HepG2 (cell line): ENCODE results near the gene SCAANT1. TPM values are rescaled to one million over a fixed set of nuclear protein-coding genes. Genes with fewer than 3 reads are reported as not detected.

Experiments
- BCL6 ChIP-seq: IDR thresholded peaks from 2 replicates; pipeline ENCODE4 v1.6.1; 2016; ENCODE audit warnings: missing genetic modification reagents, missing compliant biosample characterization
- ELF3 ChIP-seq: IDR thresholded peaks from 2 replicates; pipeline ENCODE4 v1.6.1; 2016; ENCODE audit warnings: missing genetic modification reagents, missing compliant biosample characterization
- KDM5B ChIP-seq: sonication (generic); formaldehyde crosslinking; IDR thresholded peaks from 2 replicates; pipeline ENCODE4 v1.4.0; 2020; ENCODE audit warnings: missing genetic modification reagents, mild to moderate bottlenecking, borderline replicate concordance
- MEF2D ChIP-seq: sonication (generic); formaldehyde crosslinking; IDR thresholded peaks from 2 replicates; pipeline ENCODE4 v1.5.1; 2020; ENCODE audit warnings: mild to moderate bottlenecking, missing genetic modification reagents
- NR2F6 ChIP-seq, 2 experiments: IDR thresholded peaks; 2 replicates each; pipeline ENCODE4 v1.6.1; 2016; ENCODE audit warnings: antibody characterized with exemption in 1 of 2, mild to moderate bottlenecking in 1 of 2
- SAP130 ChIP-seq: IDR thresholded peaks from 2 replicates; pipeline ENCODE4 v1.6.1; 2016; ENCODE audit warnings: low read depth
- SYNCRIP ChIP-seq: fragments of 200-400 bp; formaldehyde crosslinking; IDR thresholded peaks from 2 replicates; pipeline ENCODE4 v1.6.1; 2018; ENCODE audit warnings: mild to moderate bottlenecking, low read depth, low read length; ENCODE audit not compliant: insufficient read depth
- ZNF17 ChIP-seq: sonication (generic); formaldehyde crosslinking; IDR thresholded peaks from 2 replicates; pipeline ENCODE4 v1.5.0; 2020; ENCODE audit warnings: mild to moderate bottlenecking, missing genetic modification reagents
- ZNF225 ChIP-seq: sonication (generic); formaldehyde crosslinking; IDR thresholded peaks from 2 replicates; pipeline ENCODE4 v1.4.0; 2020; ENCODE audit warnings: mild to moderate bottlenecking, missing genetic modification reagents
- ZNF556 ChIP-seq: sonication (generic); formaldehyde crosslinking; IDR thresholded peaks from 2 replicates; pipeline ENCODE4 v1.4.0; 2020; ENCODE audit warnings: mild to moderate bottlenecking, missing genetic modification reagents, borderline replicate concordance
- ZNF562 ChIP-seq: sonication (generic); formaldehyde crosslinking; IDR thresholded peaks from 2 replicates; pipeline ENCODE4 v1.8.0; 2022; ENCODE audit warnings: missing genetic modification reagents, borderline replicate concordance
- ZNF660 ChIP-seq: sonication (generic); formaldehyde crosslinking; IDR thresholded peaks from 2 replicates; pipeline ENCODE4 v1.5.1; 2020; ENCODE audit warnings: mild to moderate bottlenecking, low read depth, missing genetic modification reagents, borderline replicate concordance
- ZNF782 ChIP-seq: sonication (generic); formaldehyde crosslinking; IDR thresholded peaks from 2 replicates; pipeline ENCODE4 v1.4.0; 2020; ENCODE audit warnings: missing genetic modification reagents, mild to moderate bottlenecking, borderline replicate concordance
- polyA plus RNA-seq, 8 experiments: library from polyadenylated mRNA; depleted of rRNA in 3 of 8; stranded (reverse) in 7 of 8; unstranded in 1 of 8; fragments of >200 nt; fragmentation: Illumina TruSeq in 4 of 8; extraction: Trizol in 4 of 8; gene quantifications; 2 replicates each; pipeline versions ENCODE4 v1.2.1 to v1.2.3, GENCODE V29; 2011 to 2016; ENCODE audit warnings: low read depth in 4 of 8, missing spikeins in 1 of 8, mixed read lengths in 1 of 8; ENCODE audit not compliant: insufficient read depth in 1 of 8
- total RNA-seq, 5 experiments: library from RNA; depleted of rRNA; stranded (reverse); fragments of >200 nt; fragmentation: Illumina TruSeq; extraction: Trizol; gene quantifications; 2 replicates each; pipeline ENCODE4 v1.2.3, GENCODE V29; 2016; ENCODE audit warnings: low read depth in 1 of 5
- TF ChIP-seq, protein P1 (sequence below): sonication (generic); formaldehyde crosslinking; IDR thresholded peaks from 2 replicates; pipeline ENCODE4 v1.4.0; 2020; ENCODE audit warnings: missing genetic modification reagents
- TF ChIP-seq, protein P2 (sequence below): sonication (generic); formaldehyde crosslinking; IDR thresholded peaks from 2 replicates; pipeline ENCODE4 v1.5.1; 2020; ENCODE audit warnings: missing genetic modification reagents, mild to moderate bottlenecking, borderline replicate concordance
- TF ChIP-seq, protein P3 (sequence below): sonication (generic); formaldehyde crosslinking; IDR thresholded peaks from 2 replicates; pipeline ENCODE4 v1.4.0; 2020; ENCODE audit warnings: mild to moderate bottlenecking, missing genetic modification reagents, borderline replicate concordance
- TF ChIP-seq, protein P4 (sequence below): sonication (generic); formaldehyde crosslinking; IDR thresholded peaks from 2 replicates; pipeline ENCODE4 v1.8.0; 2023; ENCODE audit warnings: mild to moderate bottlenecking, missing genetic modification reagents
- TF ChIP-seq, protein P5 (sequence below): IDR thresholded peaks from 2 replicates; pipeline ENCODE4 v1.6.1; 2016
- TF ChIP-seq, protein P6 (sequence below): sonication (generic); formaldehyde crosslinking; conservative IDR thresholded peaks from 2 replicates; pipeline ENCODE4 v1.4.0; 2020; ENCODE audit warnings: missing genetic modification reagents
- TF ChIP-seq, protein P7 (sequence below): sonication (generic); formaldehyde crosslinking; IDR thresholded peaks from 2 replicates; pipeline ENCODE4 v1.4.0; 2020; ENCODE audit warnings: missing genetic modification reagents

Gene SCAANT1
- total and polyA plus RNA-seq, 2 of the 13 experiments (the other 11 are each of a cell fraction or from before 2014, with no cell fraction given), result not detected

DNA sequence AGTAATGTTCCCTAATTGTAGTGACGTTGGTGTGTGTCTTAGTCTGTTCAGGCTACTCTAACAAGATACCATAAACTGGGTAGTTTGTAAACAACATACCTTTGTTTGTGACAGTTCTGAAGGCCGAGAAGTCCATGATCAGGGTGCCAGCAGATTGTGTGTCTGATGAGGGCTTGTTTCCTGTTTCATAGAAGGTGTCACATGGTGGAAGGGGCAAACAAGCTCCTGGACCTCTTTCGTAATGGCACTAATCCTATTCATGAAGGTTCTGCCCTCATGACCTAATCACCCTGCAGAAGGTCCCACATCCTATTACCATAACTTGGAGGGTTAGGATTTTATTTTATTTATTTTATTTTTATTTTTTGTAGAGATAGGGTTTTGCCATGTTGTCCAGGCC is 37.4 kb downstream of the SCAANT1 start (continued):
- TF ChIP-seq, protein P1, sequence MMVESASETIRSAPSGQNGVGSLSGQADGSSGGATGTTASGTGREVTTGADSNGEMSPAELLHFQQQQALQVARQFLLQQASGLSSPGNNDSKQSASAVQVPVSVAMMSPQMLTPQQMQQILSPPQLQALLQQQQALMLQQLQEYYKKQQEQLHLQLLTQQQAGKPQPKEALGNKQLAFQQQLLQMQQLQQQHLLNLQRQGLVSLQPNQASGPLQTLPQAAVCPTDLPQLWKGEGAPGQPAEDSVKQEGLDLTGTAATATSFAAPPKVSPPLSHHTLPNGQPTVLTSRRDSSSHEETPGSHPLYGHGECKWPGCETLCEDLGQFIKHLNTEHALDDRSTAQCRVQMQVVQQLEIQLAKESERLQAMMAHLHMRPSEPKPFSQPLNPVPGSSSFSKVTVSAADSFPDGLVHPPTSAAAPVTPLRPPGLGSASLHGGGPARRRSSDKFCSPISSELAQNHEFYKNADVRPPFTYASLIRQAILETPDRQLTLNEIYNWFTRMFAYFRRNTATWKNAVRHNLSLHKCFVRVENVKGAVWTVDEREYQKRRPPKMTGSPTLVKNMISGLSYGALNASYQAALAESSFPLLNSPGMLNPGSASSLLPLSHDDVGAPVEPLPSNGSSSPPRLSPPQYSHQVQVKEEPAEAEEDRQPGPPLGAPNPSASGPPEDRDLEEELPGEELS (CRISPR knock-in tag), result peak; percentile 71; the same call in 1 of the 2 replicates
- TF ChIP-seq ZNF17, result no peak
- TF ChIP-seq, protein P2, sequence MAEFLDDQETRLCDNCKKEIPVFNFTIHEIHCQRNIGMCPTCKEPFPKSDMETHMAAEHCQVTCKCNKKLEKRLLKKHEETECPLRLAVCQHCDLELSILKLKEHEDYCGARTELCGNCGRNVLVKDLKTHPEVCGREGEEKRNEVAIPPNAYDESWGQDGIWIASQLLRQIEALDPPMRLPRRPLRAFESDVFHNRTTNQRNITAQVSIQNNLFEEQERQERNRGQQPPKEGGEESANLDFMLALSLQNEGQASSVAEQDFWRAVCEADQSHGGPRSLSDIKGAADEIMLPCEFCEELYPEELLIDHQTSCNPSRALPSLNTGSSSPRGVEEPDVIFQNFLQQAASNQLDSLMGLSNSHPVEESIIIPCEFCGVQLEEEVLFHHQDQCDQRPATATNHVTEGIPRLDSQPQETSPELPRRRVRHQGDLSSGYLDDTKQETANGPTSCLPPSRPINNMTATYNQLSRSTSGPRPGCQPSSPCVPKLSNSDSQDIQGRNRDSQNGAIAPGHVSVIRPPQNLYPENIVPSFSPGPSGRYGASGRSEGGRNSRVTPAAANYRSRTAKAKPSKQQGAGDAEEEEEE, result no peak
- TF ChIP-seq ZNF782, result no peak
- no peak for TF ChIP-seq MEF2D (CRISPR knock-in tag)
- peak; percentile 50; the same call in 1 of the 2 replicates for TF ChIP-seq SAP130
- no peak for TF ChIP-seq ZNF556 (CRISPR knock-in tag)
- TF ChIP-seq, protein P3, sequence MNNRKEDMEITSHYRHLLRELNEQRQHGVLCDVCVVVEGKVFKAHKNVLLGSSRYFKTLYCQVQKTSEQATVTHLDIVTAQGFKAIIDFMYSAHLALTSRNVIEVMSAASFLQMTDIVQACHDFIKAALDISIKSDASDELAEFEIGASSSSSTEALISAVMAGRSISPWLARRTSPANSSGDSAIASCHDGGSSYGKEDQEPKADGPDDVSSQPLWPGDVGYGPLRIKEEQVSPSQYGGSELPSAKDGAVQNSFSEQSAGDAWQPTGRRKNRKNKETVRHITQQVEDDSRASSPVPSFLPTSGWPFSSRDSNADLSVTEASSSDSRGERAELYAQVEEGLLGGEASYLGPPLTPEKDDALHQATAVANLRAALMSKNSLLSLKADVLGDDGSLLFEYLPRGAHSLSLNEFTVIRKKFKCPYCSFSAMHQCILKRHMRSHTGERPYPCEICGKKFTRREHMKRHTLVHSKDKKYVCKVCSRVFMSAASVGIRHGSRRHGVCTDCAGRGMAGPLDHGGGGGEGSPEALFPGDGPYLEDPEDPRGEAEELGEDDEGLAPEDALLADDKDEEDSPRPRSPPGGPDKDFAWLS (CRISPR knock-in tag), result no peak
- TF ChIP-seq ZNF660 (CRISPR knock-in tag), result no peak
- 0 out of 2 replicates have a peak, but pooled peaks have one; percentile 21 for TF ChIP-seq ELF3
- TF ChIP-seq ZNF562 (CRISPR knock-in tag), result no peak
- TF ChIP-seq, protein P4, sequence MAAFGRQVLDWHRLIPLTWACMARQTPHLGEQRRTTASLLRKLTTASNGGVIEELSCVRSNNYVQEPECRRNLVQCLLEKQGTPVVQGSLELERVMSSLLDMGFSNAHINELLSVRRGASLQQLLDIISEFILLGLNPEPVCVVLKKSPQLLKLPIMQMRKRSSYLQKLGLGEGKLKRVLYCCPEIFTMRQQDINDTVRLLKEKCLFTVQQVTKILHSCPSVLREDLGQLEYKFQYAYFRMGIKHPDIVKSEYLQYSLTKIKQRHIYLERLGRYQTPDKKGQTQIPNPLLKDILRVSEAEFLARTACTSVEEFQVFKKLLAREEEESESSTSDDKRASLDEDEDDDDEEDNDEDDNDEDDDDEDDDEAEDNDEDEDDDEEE (CRISPR knock-in tag), result no peak
- TF ChIP-seq ZNF225 (CRISPR knock-in tag), result no peak
- TF ChIP-seq, protein P5, sequence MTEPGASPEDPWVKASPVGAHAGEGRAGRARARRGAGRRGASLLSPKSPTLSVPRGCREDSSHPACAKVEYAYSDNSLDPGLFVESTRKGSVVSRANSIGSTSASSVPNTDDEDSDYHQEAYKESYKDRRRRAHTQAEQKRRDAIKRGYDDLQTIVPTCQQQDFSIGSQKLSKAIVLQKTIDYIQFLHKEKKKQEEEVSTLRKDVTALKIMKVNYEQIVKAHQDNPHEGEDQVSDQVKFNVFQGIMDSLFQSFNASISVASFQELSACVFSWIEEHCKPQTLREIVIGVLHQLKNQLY, result no peak
- peak; percentile 53; the same call in 1 of the 2 replicates for TF ChIP-seq BCL6 (CRISPR knock-in tag)
- TF ChIP-seq NR2F6 (IDR thresholded peaks at IDR 0.05), result 0 out of 2 replicates have a peak, but pooled peaks have one; percentile 15
- TF ChIP-seq NR2F6 (CRISPR knock-in tag; IDR thresholded peaks at IDR 0.05), result peak; percentile 71; the same call in 1 of the 2 replicates
- no peak for TF ChIP-seq KDM5B (CRISPR knock-in tag)
- TF ChIP-seq SYNCRIP, result no peak
- TF ChIP-seq, protein P6, sequence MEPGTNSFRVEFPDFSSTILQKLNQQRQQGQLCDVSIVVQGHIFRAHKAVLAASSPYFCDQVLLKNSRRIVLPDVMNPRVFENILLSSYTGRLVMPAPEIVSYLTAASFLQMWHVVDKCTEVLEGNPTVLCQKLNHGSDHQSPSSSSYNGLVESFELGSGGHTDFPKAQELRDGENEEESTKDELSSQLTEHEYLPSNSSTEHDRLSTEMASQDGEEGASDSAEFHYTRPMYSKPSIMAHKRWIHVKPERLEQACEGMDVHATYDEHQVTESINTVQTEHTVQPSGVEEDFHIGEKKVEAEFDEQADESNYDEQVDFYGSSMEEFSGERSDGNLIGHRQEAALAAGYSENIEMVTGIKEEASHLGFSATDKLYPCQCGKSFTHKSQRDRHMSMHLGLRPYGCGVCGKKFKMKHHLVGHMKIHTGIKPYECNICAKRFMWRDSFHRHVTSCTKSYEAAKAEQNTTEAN (CRISPR knock-in tag), result no peak
- TF ChIP-seq, protein P7, sequence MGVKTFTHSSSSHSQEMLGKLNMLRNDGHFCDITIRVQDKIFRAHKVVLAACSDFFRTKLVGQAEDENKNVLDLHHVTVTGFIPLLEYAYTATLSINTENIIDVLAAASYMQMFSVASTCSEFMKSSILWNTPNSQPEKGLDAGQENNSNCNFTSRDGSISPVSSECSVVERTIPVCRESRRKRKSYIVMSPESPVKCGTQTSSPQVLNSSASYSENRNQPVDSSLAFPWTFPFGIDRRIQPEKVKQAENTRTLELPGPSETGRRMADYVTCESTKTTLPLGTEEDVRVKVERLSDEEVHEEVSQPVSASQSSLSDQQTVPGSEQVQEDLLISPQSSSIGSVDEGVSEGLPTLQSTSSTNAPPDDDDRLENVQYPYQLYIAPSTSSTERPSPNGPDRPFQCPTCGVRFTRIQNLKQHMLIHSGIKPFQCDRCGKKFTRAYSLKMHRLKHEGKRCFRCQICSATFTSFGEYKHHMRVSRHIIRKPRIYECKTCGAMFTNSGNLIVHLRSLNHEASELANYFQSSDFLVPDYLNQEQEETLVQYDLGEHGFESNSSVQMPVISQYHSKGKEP (CRISPR knock-in tag), result no peak
